GM18873 (cell line): Measurements from ENCODE around the gene CEP57.
"Not testable (repeated sequence)": the region's sequence is repeated elsewhere in the genome, so short reads cannot be mapped to it uniquely, and the experiment has no call there.

ENCODE experiments used
- ATAC-seq: cut with Tn5 transposase; IDR thresholded peaks from one replicate; pipeline ENCODE4 v1.9.1; 2021; ENCODE audit warnings: mild to moderate bottlenecking, moderate library complexity, moderate number of reproducible peaks; ENCODE audit not compliant: unreplicated experiment, low FRiP score

The CEP57 gene

GRCh38 chr11:95795627-95796295, 5.5 kb downstream of the CEP57 start:
- ATAC-seq: no peak

DNA sequence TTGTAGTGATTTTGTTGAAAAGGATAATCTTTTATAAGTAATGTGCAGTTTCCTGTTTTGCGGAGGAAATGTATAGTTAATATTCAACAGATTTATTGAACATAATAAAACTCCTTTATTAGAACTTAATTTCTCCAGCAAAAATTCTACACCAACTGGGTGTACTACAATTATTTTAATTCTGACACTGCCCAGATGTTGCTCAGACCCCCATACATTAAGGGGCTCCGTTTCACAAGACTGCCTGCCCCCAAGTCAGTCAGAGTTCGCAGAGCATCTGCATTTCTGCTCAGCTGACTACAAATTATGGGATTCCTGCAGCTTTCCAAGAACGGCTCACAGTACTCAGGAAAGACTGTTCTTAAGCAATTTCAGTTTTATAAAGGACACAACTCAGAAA, 6.2 kb downstream of the CEP57 start:
- ATAC-seq: no peak

- no peak for ATAC-seq
Observed at GRCh38 chr11:95799546-95799945, 9.2 kb downstream of the CEP57 start.

GRCh38 chr11:95800438-95800837, 10.1 kb downstream of the CEP57 start:
- no peak for ATAC-seq

DNA sequence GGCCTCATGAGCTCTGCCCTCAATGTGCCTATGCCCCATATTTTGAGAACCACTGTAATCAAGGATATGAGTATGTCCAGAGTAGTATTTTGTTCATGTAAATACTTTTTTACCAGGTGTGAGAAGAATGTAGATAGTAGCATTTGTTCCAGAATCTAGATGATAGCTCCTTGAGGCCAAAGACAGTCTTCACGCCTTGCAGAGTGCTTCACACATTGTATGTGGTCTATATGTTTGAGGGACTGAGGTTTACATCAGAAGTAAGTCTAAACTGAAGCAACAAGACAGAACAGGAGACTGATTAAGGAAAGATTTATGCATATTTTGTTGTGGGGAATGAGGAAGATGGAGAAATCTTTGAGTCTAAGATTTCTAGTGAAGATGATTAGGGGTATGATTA, 12.5 kb downstream of the CEP57 start:
- no peak for ATAC-seq

DNA sequence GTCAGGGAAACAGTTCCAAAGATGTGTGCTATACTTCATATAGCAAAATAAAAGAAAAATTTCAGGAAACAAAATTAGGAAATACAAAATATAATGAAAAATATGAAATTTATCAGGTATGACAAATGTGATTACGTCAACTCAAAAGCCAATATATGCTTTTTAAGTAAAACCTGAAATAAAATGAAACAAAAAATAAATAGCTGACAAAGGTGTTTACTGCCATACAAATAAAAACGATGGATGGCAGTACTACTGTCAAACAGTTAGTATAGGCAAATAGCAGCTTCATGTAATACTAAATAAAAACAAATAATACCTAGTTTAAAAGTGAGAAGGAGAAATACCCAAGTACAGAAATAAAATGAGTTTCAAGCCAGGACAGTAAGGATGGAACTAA, 13.7 kb downstream of the CEP57 start:
- no peak for ATAC-seq

DNA sequence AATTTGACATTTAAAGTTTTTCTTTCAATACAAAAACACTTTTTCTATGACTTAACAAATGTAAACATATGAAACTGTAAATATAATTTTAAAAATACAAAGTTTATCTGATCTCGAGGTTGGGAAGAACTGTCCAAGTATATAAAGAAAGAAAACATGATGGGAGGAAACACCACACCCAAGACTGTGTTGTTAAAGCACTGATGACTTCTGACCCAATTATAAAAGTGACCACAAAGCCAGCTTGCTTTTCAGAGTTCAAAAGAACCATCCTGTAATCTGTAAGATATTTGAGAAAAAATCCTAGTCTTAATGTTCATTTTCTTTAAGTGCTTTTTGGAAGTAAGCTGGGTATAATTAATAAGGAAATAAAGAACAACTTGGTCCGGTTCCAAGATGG, 15.6 kb downstream of the CEP57 start:
- no peak for ATAC-seq

DNA sequence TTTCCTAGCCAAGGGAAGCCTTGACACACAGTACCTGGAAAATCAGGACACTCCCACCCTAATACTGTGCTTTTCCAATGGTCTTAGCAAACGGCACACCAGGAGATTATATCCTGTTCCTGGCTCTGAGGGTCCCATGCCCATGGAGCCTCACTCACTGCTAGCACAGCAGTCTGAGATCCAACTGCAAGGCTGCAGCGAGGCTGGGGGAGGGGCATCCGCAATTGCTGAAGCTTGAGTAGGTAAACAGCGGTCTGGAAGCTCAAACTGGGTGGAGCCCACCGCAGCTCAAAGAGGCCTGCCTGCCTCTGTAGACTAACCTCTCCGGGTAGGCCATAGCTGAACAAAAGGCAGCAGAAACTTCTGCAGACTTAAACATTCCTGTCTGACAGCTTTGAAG, 16.2 kb downstream of the CEP57 start:
- not testable (repeated sequence) for ATAC-seq

- not testable (repeated sequence) for ATAC-seq
Observed at GRCh38 chr11:95811052-95811451, 20.8 kb downstream of the CEP57 start.

- ATAC-seq: no peak
Observed at GRCh38 chr11:95816037-95816436, 25.7 kb downstream of the CEP57 start.

DNA sequence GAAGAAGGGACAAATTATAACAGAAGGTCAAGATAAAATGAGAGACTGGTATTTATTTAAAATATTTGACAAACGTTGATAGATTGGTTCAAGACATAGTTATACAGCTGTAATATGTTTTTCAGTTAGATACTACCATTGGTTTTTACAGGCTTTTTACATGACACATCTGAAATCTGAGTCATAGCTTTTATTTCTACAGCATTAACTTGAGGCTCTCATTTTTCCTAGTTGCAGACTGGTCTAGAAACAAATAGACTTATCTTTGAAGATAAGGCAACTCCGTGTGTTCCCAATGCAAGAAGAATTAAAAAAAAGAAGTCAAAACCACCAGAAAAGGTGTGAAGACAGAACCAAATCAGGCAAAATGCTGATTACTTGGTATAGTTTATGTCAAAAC, 31.3 kb downstream of the CEP57 start:
- ATAC-seq: no peak

DNA sequence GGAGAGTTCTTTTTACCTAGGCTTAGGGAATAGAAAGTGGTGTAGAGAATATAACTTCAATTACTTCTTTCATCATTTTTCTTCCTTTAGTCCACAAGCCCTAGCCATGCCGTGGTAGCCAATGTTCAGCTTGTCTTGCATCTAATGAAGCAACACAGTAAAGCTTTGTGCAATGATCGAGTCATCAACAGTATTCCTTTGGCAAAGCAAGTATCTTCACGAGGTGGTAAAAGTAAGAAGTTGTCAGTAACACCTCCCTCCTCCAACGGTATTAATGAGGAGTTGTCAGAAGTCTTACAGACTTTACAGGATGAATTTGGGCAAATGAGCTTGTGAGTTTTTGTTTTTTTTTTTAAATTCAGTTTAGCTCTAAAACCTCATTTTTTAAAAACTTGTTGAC, 37.4 kb downstream of the CEP57 start:
- ATAC-seq: no peak

DNA sequence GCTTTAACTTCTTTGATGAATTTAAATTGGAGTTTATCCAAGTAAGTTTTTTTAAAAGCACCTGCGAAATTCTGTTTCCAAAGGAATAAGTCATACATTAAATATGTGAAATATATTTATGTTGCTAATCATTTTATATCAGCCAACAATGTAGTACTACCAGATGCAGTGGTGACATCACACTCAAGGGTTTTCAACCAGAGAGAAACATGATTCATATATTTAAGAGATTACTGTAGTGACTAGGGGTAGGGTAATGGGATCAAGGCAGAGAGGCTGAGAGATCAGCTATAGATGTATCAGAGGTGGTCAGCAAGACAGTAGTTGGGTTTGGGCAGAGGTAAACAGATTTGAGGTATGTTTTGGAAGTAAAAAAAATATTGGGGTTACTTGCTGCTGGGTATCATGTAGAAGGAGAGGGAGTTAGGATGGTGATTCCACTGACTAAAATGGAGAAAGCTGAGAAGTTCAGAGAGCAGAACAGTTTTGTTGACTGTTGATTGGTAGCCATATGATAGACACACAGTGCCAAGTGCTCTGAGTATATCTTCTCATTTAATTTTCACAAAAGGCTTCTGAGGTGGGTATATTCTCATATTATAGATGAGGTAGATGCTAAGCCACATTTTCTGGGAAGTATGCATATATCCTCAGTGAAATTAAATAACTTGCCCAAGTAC, 39.4 kb downstream of the CEP57 start:
- no peak for ATAC-seq

DNA sequence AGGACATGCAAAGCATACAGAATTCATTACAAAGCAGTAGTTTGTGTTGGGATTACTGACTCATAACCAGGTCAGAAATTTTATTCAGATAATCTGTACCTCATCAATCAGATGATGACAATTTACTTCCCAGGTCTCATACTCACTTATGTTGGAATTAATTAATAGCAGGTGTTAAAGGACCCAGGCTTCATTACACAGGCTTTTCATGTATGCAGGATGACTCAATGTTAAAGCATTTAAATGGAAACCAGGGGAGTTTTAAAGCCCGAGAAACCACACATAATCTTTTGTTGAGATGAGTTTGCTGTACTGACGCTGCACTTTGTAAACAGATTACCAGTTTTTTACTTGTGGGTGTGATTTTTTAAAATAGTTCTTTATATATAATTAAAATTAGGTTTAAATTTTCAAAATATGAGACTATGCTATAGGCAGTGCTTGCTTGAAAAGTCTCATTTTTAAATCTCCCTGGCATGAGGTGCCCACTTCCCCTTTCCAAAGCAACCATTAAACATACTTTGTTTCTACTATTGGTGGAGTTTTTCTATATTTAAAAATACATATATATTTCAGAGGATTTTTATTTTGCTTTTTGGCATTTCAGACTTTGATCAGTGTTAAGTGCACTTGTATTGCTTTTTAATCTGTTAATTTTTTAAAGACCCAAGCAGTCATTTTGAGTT, 41.0 kb downstream of the CEP57 start:
- no peak for ATAC-seq

GRCh38 chr11:95832763-95833162, 42.5 kb downstream of the CEP57 start:
- ATAC-seq: no peak

DNA sequence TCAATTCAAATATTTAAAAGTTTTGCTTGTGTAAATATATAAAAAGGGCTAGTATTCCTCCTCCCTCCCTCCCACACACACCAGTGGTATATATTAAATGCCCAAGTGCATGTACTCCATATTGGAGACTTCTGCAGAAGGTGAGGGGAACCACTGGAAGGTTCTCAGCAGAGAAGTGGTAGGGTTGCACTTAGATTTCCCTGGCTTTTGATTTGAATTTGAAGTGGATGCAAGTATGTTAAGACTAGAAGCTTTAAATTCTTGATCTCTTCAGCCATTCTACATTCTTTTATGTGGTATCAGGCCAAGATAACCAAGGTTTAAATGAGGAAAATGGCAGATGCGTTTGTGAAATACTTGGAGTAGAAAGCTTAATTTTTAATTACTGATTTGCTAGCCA, 43.1 kb downstream of the CEP57 start:
- ATAC-seq: no peak

GRCh38 chr11:95835351-95835750, 45.1 kb downstream of the CEP57 start:
- ATAC-seq: no peak

DNA sequence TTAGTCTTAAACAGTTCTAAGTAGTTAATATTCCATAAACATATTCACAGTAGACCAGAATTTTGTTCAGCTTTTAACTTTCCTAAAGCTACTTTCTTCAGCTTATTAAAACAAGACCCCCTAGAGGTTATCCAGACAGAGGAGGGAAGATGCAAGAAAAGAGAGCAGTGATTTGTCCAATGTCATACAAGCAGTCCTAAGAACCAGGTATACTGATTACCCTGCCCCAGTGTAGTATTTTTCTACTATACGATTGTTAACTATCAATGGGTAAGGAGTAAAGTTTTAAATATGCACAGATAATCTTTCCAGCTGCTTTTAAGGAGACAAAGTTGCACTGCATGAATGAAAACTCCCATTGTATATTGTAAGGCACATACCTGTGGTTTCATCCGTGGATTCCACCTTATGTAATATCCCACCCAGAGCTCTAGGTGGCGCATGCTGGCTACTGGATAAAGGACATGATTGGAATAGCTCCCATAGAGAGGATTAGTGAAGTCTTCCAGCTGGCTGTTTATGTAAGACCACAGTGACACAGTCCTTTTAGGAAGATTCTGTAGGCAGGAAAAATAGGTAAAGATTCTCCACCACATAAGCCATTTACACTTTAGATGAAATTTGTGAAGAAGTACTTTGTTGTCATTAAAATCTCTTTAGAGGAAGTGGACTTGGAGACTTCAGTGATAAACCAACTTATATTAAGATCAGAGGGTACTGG, 45.6 kb downstream of the CEP57 start:
- peak; percentile 77 for ATAC-seq

- no peak for ATAC-seq
Observed at GRCh38 chr11:95845167-95845566, 54.9 kb downstream of the CEP57 start.

GRCh38 chr11:95849087-95849825, 59.0 kb downstream of the CEP57 start:
- no peak for ATAC-seq
